IMR-90 (cell line): ENCODE measurements around the gene MCUB. TPM values are rescaled to one million over a fixed set of nuclear protein-coding genes. Genes with fewer than 3 reads are reported as not detected.
A peak's percentile ranks its signal among the peaks of the same experiment; 100 is the strongest.

Experiments
- ATAC-seq: fragments of 200-7000 bp; cut with Tn5 transposase; 2 replicates; pipeline ENCODE4 v1.9.1; 2020; ENCODE audit warnings: low read depth, mild to moderate bottlenecking, moderate library complexity
- BruUV-seq: library from RNA; stranded (reverse); fragments of 400-500 nt; replicated peaks from 2 replicates; lab custom pipeline; 2021; lab: Mats Ljungman, UMichigan
- CTCF ChIA-PET: fragments of 300-600 bp; formaldehyde crosslinking; extraction: SDS; loops from one replicate; lab custom pipeline; 2021; ENCODE audit warnings: antibody characterized with exemption; lab: Yijun Ruan, JAX
- POLR2A ChIA-PET: fragments of 300-600 bp; sonication (Branson Sonifier 250); formaldehyde crosslinking; loops from one replicate; lab custom pipeline; 2022; ENCODE audit warnings: antibody characterized with exemption; ENCODE audit not compliant: unreplicated experiment; lab: Charles Lee
- DNase-seq: peaks from one replicate; pipeline ENCODE4 v3.0.0; 2013
- H2AFZ ChIP-seq: replicated peaks from 2 replicates; pipeline ENCODE3; 2013; ENCODE audit warnings: low read length, mild to moderate bottlenecking; ENCODE audit not compliant: poor library complexity
- H2AK5ac ChIP-seq: 2 replicates; pipeline ENCODE4 v1.6.1; 2013; ENCODE audit warnings: low read depth, low read length, inconsistent platforms
- H2AK9ac ChIP-seq: replicated peaks from 2 replicates; pipeline ENCODE3; 2013; ENCODE audit warnings: mild to moderate bottlenecking, low read depth, low read length, moderate library complexity; ENCODE audit not compliant: poor library complexity
- H2BK120ac ChIP-seq: 2 replicates; pipeline ENCODE4 v1.6.1; 2013; ENCODE audit warnings: low read depth, low read length, inconsistent platforms
- H2BK15ac ChIP-seq: 3 replicates; pipeline ENCODE4 v1.6.1; 2013; ENCODE audit warnings: low read depth, low read length, inconsistent platforms
- H2BK20ac ChIP-seq: 2 replicates; pipeline ENCODE4 v1.6.1; 2013; ENCODE audit warnings: low read depth, mild to moderate bottlenecking, inconsistent platforms, low read length, moderate library complexity
- H2BK5ac ChIP-seq: 2 replicates; pipeline ENCODE4 v1.6.1; 2013; ENCODE audit warnings: mild to moderate bottlenecking, low read depth, low read length, inconsistent platforms; ENCODE audit not compliant: poor library complexity, severe bottlenecking
- H3K14ac ChIP-seq: replicated peaks from 2 replicates; pipeline ENCODE4 v1.6.1; 2013; ENCODE audit warnings: low read depth, low read length, inconsistent platforms
- H3K18ac ChIP-seq: 2 replicates; pipeline ENCODE4 v1.6.1; 2013; ENCODE audit warnings: low read depth, low read length, control low read depth
- H3K23ac ChIP-seq: 2 replicates; pipeline ENCODE4 v1.6.1; 2013; ENCODE audit warnings: low read depth, low read length, inconsistent platforms
- H3K27ac ChIP-seq: 2 replicates; pipeline ENCODE4 v1.5.1; 2013; ENCODE audit warnings: mild to moderate bottlenecking, control low read depth, low read length; ENCODE audit not compliant: insufficient read depth
- H3K27me3 ChIP-seq: 2 replicates; pipeline ENCODE4 v1.6.1; 2013; ENCODE audit warnings: low read length; ENCODE audit not compliant: control insufficient read depth, insufficient read depth
- H3K36me3 ChIP-seq: 2 replicates; pipeline ENCODE4 v1.6.1; 2013; ENCODE audit warnings: low read length, mixed read lengths; ENCODE audit not compliant: control insufficient read depth, insufficient read depth
- H3K4ac ChIP-seq: 2 replicates; pipeline ENCODE4 v1.6.1; 2013; ENCODE audit warnings: low read depth, low read length, inconsistent platforms
- H3K4me1 ChIP-seq: 2 replicates; pipeline ENCODE4 v1.6.1; 2013; ENCODE audit warnings: low read length, mixed read lengths; ENCODE audit not compliant: control insufficient read depth, insufficient read depth
- H3K4me2 ChIP-seq: 2 replicates; pipeline ENCODE4 v1.6.1; 2013; ENCODE audit warnings: low read depth, mild to moderate bottlenecking, control low read depth, low read length, moderate library complexity
- H3K4me3 ChIP-seq: 2 replicates; pipeline ENCODE4 v1.5.1; 2013; ENCODE audit warnings: low read depth, mild to moderate bottlenecking, control low read depth, low read length, moderate library complexity; ENCODE audit not compliant: insufficient read depth
- H3K56ac ChIP-seq: 2 replicates; pipeline ENCODE4 v1.6.1; 2013; ENCODE audit warnings: low read length, inconsistent platforms; ENCODE audit not compliant: insufficient read depth; ENCODE audit errors: extremely low read depth
- H3K79me1 ChIP-seq, 2 experiments: 2 replicates each; pipeline ENCODE4 v1.6.1; 2013; ENCODE audit warnings: low read length in 2 of 2, inconsistent platforms in 1 of 2, low read depth in 1 of 2
- H3K9ac ChIP-seq: 2 replicates; pipeline ENCODE4 v1.6.1; 2013; ENCODE audit warnings: low read depth, low read length, control low read depth
- H3K9me1 ChIP-seq: 2 replicates; pipeline ENCODE4 v1.6.1; 2013; ENCODE audit warnings: low read length, inconsistent platforms; ENCODE audit not compliant: insufficient read depth
- H3K9me3 ChIP-seq: 2 replicates; pipeline ENCODE4 v1.6.1; 2013; ENCODE audit warnings: low read length; ENCODE audit not compliant: control insufficient read depth, insufficient read depth
- H4K20me1 ChIP-seq: 2 replicates; pipeline ENCODE4 v1.6.1; 2013; ENCODE audit warnings: low read length, inconsistent platforms; ENCODE audit not compliant: insufficient read depth
- H4K5ac ChIP-seq: 2 replicates; pipeline ENCODE4 v1.6.1; 2013; ENCODE audit warnings: mild to moderate bottlenecking, low read depth, low read length, control low read depth
- H4K8ac ChIP-seq, 2 experiments: 2 replicates each; pipeline ENCODE4 v1.6.1; 2013; ENCODE audit warnings: low read depth in 2 of 2, low read length in 2 of 2, control low read depth in 1 of 2, inconsistent platforms in 1 of 2
- H4K91ac ChIP-seq: 2 replicates; pipeline ENCODE4 v1.6.1; 2013; ENCODE audit warnings: low read depth, low read length, inconsistent platforms; ENCODE audit not compliant: insufficient read depth
- CEBPB ChIP-seq: IDR thresholded peaks from 2 replicates; pipeline ENCODE4 v1.6.1; 2012; ENCODE audit warnings: low read depth, low read length, improper control_type of control experiment
- CHD1 ChIP-seq: IDR thresholded peaks from 2 replicates; pipeline ENCODE4 v1.6.1; 2012; ENCODE audit warnings: low read depth, low read length, improper control_type of control experiment
- FOS ChIP-seq: fragments of 150-350 bp; IDR thresholded peaks from 2 replicates; pipeline ENCODE4 v1.6.1; 2016; ENCODE audit warnings: low read depth, low read length
- MAZ ChIP-seq: IDR thresholded peaks from 2 replicates; pipeline ENCODE4 v1.6.1; 2012; ENCODE audit warnings: low read depth, mild to moderate bottlenecking, low read length, improper control_type of control experiment, moderate library complexity, borderline replicate concordance
- MXI1 ChIP-seq: IDR thresholded peaks from 2 replicates; pipeline ENCODE4 v1.6.1; 2012; ENCODE audit warnings: low read depth, mild to moderate bottlenecking, low read length, moderate library complexity, borderline replicate concordance
- NFE2L2 ChIP-seq: fragments of 150-350 bp; IDR thresholded peaks from 2 replicates; pipeline ENCODE4 v1.6.1; 2016; ENCODE audit warnings: low read depth, mild to moderate bottlenecking, low read length
- POLR2A ChIP-seq: IDR thresholded peaks from 2 replicates; pipeline ENCODE4 v1.6.1; 2012; ENCODE audit warnings: mild to moderate bottlenecking, low read depth, low read length
- RAD21 ChIP-seq: IDR thresholded peaks from 2 replicates; pipeline ENCODE4 v1.6.1; 2012; ENCODE audit warnings: low read length, improper control_type of control experiment
- WGBS, 2 experiments: methylation state at CpG; one replicate each; pipeline versions ENCODE4 v1.1.5 to v1.1.7; 2013; ENCODE audit warnings: missing lambda C conversion rate in 2 of 2; ENCODE audit not compliant: insufficient read length in 1 of 2; ENCODE audit errors: extremely low coverage in 2 of 2; 5-methylcytosine and 5-hydroxymethylcytosine counted together
- dilution Hi-C: fragments of 300-500 bp; cut with HindIII; formaldehyde crosslinking; loops from one replicate; pipeline ENCODE4 v1.14.3; 2018; ENCODE audit warnings: low sequenced_read_pairs; ENCODE audit not compliant: unreplicated experiment
- in situ Hi-C: fragments of 300-500 bp; cut with MboI; formaldehyde crosslinking; loops from 3 replicates; pipeline ENCODE4 v1.14.3; 2019; ENCODE audit warnings: low sequenced_read_pairs, inconsistent platforms, mixed read lengths
- intact Hi-C: fragments of 100-400 bp; cut with micrococcal nuclease; formaldehyde crosslinking; loops from 2 replicates; pipeline ENCODE4 v1.10.0; 2022
- polyA plus RNA-seq, 3 experiments: library from polyadenylated mRNA; depleted of rRNA; stranded (reverse); fragments of >200 nt; gene quantifications; 2 replicates each; pipeline ENCODE4 v1.2.3, GENCODE V29; 2012; ENCODE audit warnings: low replicate concordance in 1 of 3
- total RNA-seq: library from RNA; depleted of rRNA; stranded (reverse); fragments of >200 nt; gene quantifications from 2 replicates; pipeline ENCODE4 v1.2.3, GENCODE V29; 2012
- TF ChIP-seq, protein P1 (sequence below): fragments of 150-350 bp; IDR thresholded peaks from 2 replicates; pipeline ENCODE4 v1.6.1; 2017; ENCODE audit warnings: mild to moderate bottlenecking, antibody characterized with exemption, low read length, low read depth

Gene MCUB
- total and polyA plus RNA-seq, 2 of the 4 experiments (the other 2 are of a cell fraction), result 18.5 to 20.4 TPM

- Histone ChIP-seq H4K20me1 (no peaks in the 10 kb centered on the region), H3K4me3 (peak overlapping the region; percentile 77), H3K36me3 (no peaks in the 10 kb centered on the region), H4K91ac (0 out of 2 replicates have a peak overlapping the region, but pooled peaks have one; percentile 31), H3K27me3 (no peaks in the 10 kb centered on the region), H2BK15ac (no peak overlapping the region), H2AK9ac (peak overlapping the region; percentile 42), H3K9me3 (no peaks in the 10 kb centered on the region), H3K27ac (peak overlapping the region; percentile 40), H3K9ac (peak overlapping the region; percentile 65), H2BK120ac (no peak overlapping the region), H3K4me1 (peaks cover 9% of the 10 kb centered on the region), H2AFZ (peak overlapping the region; percentile 91), H3K14ac (peak overlapping the region; percentile 88), H2BK20ac (no peak overlapping the region), H3K18ac (no peak overlapping the region; the same call in 1 of the 2 replicates), H3K23ac (peak overlapping the region; percentile 41; the same call in 1 of the 2 replicates), H3K56ac (no peak overlapping the region), H4K8ac (peak overlapping the region; percentile 65 to 94; a peak in 3 of 4 replicates), H3K4ac (peak overlapping the region; percentile 76), H2AK5ac (no peak overlapping the region), H3K79me1 (peaks cover 16 to 17% of the 10 kb centered on the region in 2 experiments), H2BK5ac (peak overlapping the region; percentile 9), H4K5ac (no peak overlapping the region), H3K4me2 (peak overlapping the region; percentile 39), H3K9me1 (peaks cover 4% of the 10 kb centered on the region)
- CTCF ChIA-PET, result interaction anchor here (0.6 kb wide), 1 partner anchor 8 kb away, joined by 3 read pairs; no protein-coding TSS in a partner anchor
- dilution Hi-C loops (no loop called here), intact Hi-C loops (loop anchor here (2.0 to 5.0 kb wide), 2 partner anchors 84 to 299 kb away; partner anchors contain the start of genes GAR1 and SEC24B), in situ Hi-C loops (no loop called here)
- BruUV-seq, result no TSS peak
- WGBS, 2 experiments, result no CpG with 5 or more reads among the region's 21 CpGs
- TF ChIP-seq RAD21 (no peak), POLR2A (no peak), MXI1 (no peak), FOS (no peak), CEBPB (no peak), CHD1 (no peak), NFE2L2 (no peak), MAZ (no peak)
- TF ChIP-seq, protein P1, sequence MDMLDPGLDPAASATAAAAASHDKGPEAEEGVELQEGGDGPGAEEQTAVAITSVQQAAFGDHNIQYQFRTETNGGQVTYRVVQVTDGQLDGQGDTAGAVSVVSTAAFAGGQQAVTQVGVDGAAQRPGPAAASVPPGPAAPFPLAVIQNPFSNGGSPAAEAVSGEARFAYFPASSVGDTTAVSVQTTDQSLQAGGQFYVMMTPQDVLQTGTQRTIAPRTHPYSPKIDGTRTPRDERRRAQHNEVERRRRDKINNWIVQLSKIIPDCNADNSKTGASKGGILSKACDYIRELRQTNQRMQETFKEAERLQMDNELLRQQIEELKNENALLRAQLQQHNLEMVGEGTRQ, result no peak
- ATAC-seq, result no peak
- peak; percentile 7 for DNase-seq
- POLR2A ChIA-PET, result interaction anchor here (0.7 kb wide), 1 partner anchor 27 kb away, joined by 4 read pairs; no protein-coding TSS in a partner anchor
Observed at GRCh38 chr4:109730619-109731545, 170.8 kb downstream of the MCUB start.
